ENCODE data around the gene PYGO2.
"Not testable (repeated sequence)": the region's sequence is repeated elsewhere in the genome, so short reads cannot be mapped to it uniquely, and the experiment has no call there.

PYGO2 gene

GRCh38 chr1:154923695-154924094 is 37.9 kb downstream of the PYGO2 start:
- no peak for DNase-seq
- no peak for TF ChIP-seq CTCF (IDR thresholded peaks at IDR 0.05; ENCODE audit: low read depth, low read length)
- peaks cover 5% of the 10 kb centered on the region for H3K9me3 ChIP-seq (ENCODE audit: severe bottlenecking)
- peaks cover 45% of the 10 kb centered on the region for H3K36me3 ChIP-seq
- no peaks in the 10 kb centered on the region for H3K27me3 ChIP-seq (ENCODE audit: insufficient read depth, low read depth, severe bottlenecking)
- H3K27ac ChIP-seq: no peak overlapping the region
- H3K4me3 ChIP-seq (ENCODE audit: low read depth, low read length): no peak overlapping the region

GRCh38 chr1:154913273-154913672 is 48.3 kb downstream of the PYGO2 start:
- no peak for TF ChIP-seq CTCF (IDR thresholded peaks at IDR 0.05; ENCODE audit: low read depth, low read length)
- H3K9me3 ChIP-seq (ENCODE audit: severe bottlenecking): peaks cover 20% of the 10 kb centered on the region
- DNase-seq: no peak
- H3K4me3 ChIP-seq (ENCODE audit: low read depth, low read length): no peak overlapping the region
- H3K27ac ChIP-seq: no peak overlapping the region
- H3K36me3 ChIP-seq: no peaks in the 10 kb centered on the region
- no peaks in the 10 kb centered on the region for H3K27me3 ChIP-seq (ENCODE audit: insufficient read depth, low read depth, severe bottlenecking)

GRCh38 chr1:154912755-154913154 is 48.8 kb downstream of the PYGO2 start:
- DNase-seq: no peak
- Histone ChIP-seq H3K9me3 (ENCODE audit: severe bottlenecking) (peaks cover 25% of the 10 kb centered on the region), H3K27me3 (ENCODE audit: insufficient read depth, low read depth, severe bottlenecking) (no peaks in the 10 kb centered on the region), H3K36me3 (no peaks in the 10 kb centered on the region), H3K27ac (no peak overlapping the region), H3K4me3 (ENCODE audit: low read depth, low read length) (no peak overlapping the region)
- no peak for TF ChIP-seq CTCF (IDR thresholded peaks at IDR 0.05; ENCODE audit: low read depth, low read length)

- no peak overlapping the region for H3K27ac ChIP-seq
- H3K27me3 ChIP-seq (ENCODE audit: insufficient read depth, low read depth, severe bottlenecking): no peaks in the 10 kb centered on the region
- H3K9me3 ChIP-seq (ENCODE audit: severe bottlenecking): peaks cover 30% of the 10 kb centered on the region
- DNase-seq: no peak
- no peak overlapping the region for H3K4me3 ChIP-seq (ENCODE audit: low read depth, low read length)
- no peaks in the 10 kb centered on the region for H3K36me3 ChIP-seq
- TF ChIP-seq CTCF (IDR thresholded peaks at IDR 0.05; ENCODE audit: low read depth, low read length): no peak
Observed at GRCh38 chr1:154911691-154912550, 49.7 kb downstream of the PYGO2 start.

GRCh38 chr1:154910851-154911250 is 50.7 kb downstream of the PYGO2 start:
- no peak for TF ChIP-seq CTCF (IDR thresholded peaks at IDR 0.05; ENCODE audit: low read depth, low read length)
- Histone ChIP-seq H3K27me3 (ENCODE audit: insufficient read depth, low read depth, severe bottlenecking) (no peaks in the 10 kb centered on the region), H3K4me3 (ENCODE audit: low read depth, low read length) (no peak overlapping the region), H3K9me3 (ENCODE audit: severe bottlenecking) (peaks cover 24% of the 10 kb centered on the region), H3K36me3 (no peaks in the 10 kb centered on the region), H3K27ac (no peak overlapping the region)
- no peak for DNase-seq

GRCh38 chr1:154908937-154909336 is 52.6 kb downstream of the PYGO2 start:
- Histone ChIP-seq H3K9me3 (ENCODE audit: severe bottlenecking) (peaks cover 24% of the 10 kb centered on the region), H3K36me3 (no peaks in the 10 kb centered on the region), H3K27ac (no peak overlapping the region), H3K4me3 (ENCODE audit: low read depth, low read length) (no peak overlapping the region), H3K27me3 (ENCODE audit: insufficient read depth, low read depth, severe bottlenecking) (no peaks in the 10 kb centered on the region)
- no peak for TF ChIP-seq CTCF (IDR thresholded peaks at IDR 0.05; ENCODE audit: low read depth, low read length)
- no peak for DNase-seq

- peaks cover 24% of the 10 kb centered on the region for H3K9me3 ChIP-seq (ENCODE audit: severe bottlenecking)
- not testable (repeated sequence) for H3K27me3 ChIP-seq (ENCODE audit: insufficient read depth, low read depth, severe bottlenecking); H3K27ac ChIP-seq; DNase-seq; H3K4me3 ChIP-seq (ENCODE audit: low read depth, low read length); H3K36me3 ChIP-seq
Observed at GRCh38 chr1:154908129-154908528, 53.5 kb downstream of the PYGO2 start.

Data from WERI-Rb-1 (cell line).